ENCODE measurements around the gene ERC2.

Gene ERC2

GRCh38 chr3:55523471-55523870 lies 944.8 kb downstream of the ERC2 start:
- H3K9me3 ChIP-seq (ENCODE audit: control insufficient read depth, insufficient read depth, low read depth, low read length): no peaks in the 10 kb centered on the region
- H3K36me3 ChIP-seq (ENCODE audit: control insufficient read depth in 2 of 2, insufficient read depth in 1 of 2, low read length in 2 of 2): no peaks in the 10 kb centered on the region
- H3K4me1 ChIP-seq (ENCODE audit: control insufficient read depth, insufficient read depth, low read length): peaks cover 11% of the 10 kb centered on the region
- no peak overlapping the region for H3K27ac ChIP-seq (ENCODE audit: extremely low read depth, low read depth, low read length)
- no peak overlapping the region for H3K4me3 ChIP-seq (ENCODE audit: low read depth, low read length)
- TF ChIP-seq ZNF280D (tag by site-specific recombination; IDR thresholded peaks at IDR 0.05): no peak
- TF ChIP-seq TSHZ1 (tag by site-specific recombination; IDR thresholded peaks at IDR 0.05; ENCODE audit: borderline replicate concordance): no peak
- TF ChIP-seq CTCF (tag by site-specific recombination; IDR thresholded peaks at IDR 0.05): no peak
- TF ChIP-seq ZNF157 (tag by site-specific recombination; IDR thresholded peaks at IDR 0.05): no peak
- TF ChIP-seq ZNF133 (tag by site-specific recombination; IDR thresholded peaks at IDR 0.05): no peak
- TF ChIP-seq MYNN (tag by site-specific recombination; IDR thresholded peaks at IDR 0.05; ENCODE audit: borderline replicate concordance): no peak
- TF ChIP-seq GLIS2 (tag by site-specific recombination; IDR thresholded peaks at IDR 0.05): no peak
- TF ChIP-seq ZNF138 (tag by site-specific recombination; IDR thresholded peaks at IDR 0.05; ENCODE audit: borderline replicate concordance): no peak
- no peak for TF ChIP-seq ZNF747 (tag by site-specific recombination; IDR thresholded peaks at IDR 0.05)
- no peak for TF ChIP-seq ZFP37 (tag by site-specific recombination; IDR thresholded peaks at IDR 0.05)
- TF ChIP-seq SCRT2 (tag by site-specific recombination; IDR thresholded peaks at IDR 0.05): no peak
- no peak for TF ChIP-seq KLF8 (tag by site-specific recombination; IDR thresholded peaks at IDR 0.05)
- no peak for TF ChIP-seq ZNF148 (tag by site-specific recombination; IDR thresholded peaks at IDR 0.05; ENCODE audit: borderline replicate concordance)
- TF ChIP-seq WT1 (tag by site-specific recombination; IDR thresholded peaks at IDR 0.05): no peak
- TF ChIP-seq ZNF398 (tag by site-specific recombination; IDR thresholded peaks at IDR 0.05): no peak
- CTCF ChIA-PET: no interaction called here
- POLR2A ChIA-PET: no interaction called here

All from HEK293 (cell line).